Naive B cell (primary cell): ENCODE data around the gene TMEM215. TPM values are rescaled to one million over a fixed set of nuclear protein-coding genes. Genes with fewer than 3 reads are reported as not detected.
A peak's percentile ranks its signal among the peaks of the same experiment; 100 is the strongest.

Experiments
- ATAC-seq, 2 donors: fragments of 150-1000 bp; cut with Tn5 transposase; 2 replicates each; pipeline ENCODE4 v1.10.0; 2021; ENCODE audit warnings: low read depth in 2 of 2, mild to moderate bottlenecking in 2 of 2, moderate library complexity in 2 of 2
- DNase-seq: peaks from one replicate; pipeline ENCODE4 v3.0.0; 2022
- H3K27ac Mint-ChIP-seq, 6 donors: one replicate each; pipeline ENCODE4 v1.8.0; 2020 to 2022; ENCODE audit warnings: mild to moderate bottlenecking in 6 of 6, mixed read lengths in 6 of 6, moderate library complexity in 5 of 6, inconsistent platforms in 2 of 6
- H3K27me3 Mint-ChIP-seq, 3 donors: one replicate each; pipeline ENCODE4 v1.8.0; 2021 to 2022; ENCODE audit warnings: mixed read lengths in 3 of 3, mild to moderate bottlenecking in 1 of 3
- H3K36me3 Mint-ChIP-seq, 2 donors: one replicate each; pipeline ENCODE4 v1.8.0; 2020 to 2022; ENCODE audit warnings: mixed read lengths in 2 of 2, inconsistent platforms in 1 of 2, mild to moderate bottlenecking in 1 of 2
- H3K4me1 Mint-ChIP-seq, 3 donors: one replicate each; pipeline ENCODE4 v1.8.0; 2020 to 2022; ENCODE audit warnings: mixed read lengths in 3 of 3, inconsistent platforms in 1 of 3, mild to moderate bottlenecking in 1 of 3, moderate library complexity in 1 of 3
- H3K4me3 Mint-ChIP-seq, 8 donors: one replicate each; pipeline ENCODE4 v1.8.0; 2020 to 2022; ENCODE audit warnings: mild to moderate bottlenecking in 8 of 8, mixed read lengths in 8 of 8, moderate library complexity in 8 of 8, inconsistent platforms in 2 of 8
- H3K9me3 Mint-ChIP-seq, 7 donors: one replicate each; pipeline ENCODE4 v1.8.0; 2020 to 2022; ENCODE audit warnings: mixed read lengths in 7 of 7, mild to moderate bottlenecking in 5 of 7, inconsistent platforms in 2 of 7, moderate library complexity in 1 of 7
- polyA plus RNA-seq, 6 donors: library from polyadenylated mRNA; unstranded; fragments of 300-500 nt; fragmentation: Illumina TruSeq; gene quantifications; one replicate each; pipeline ENCODE4 v1.2.3, GENCODE V29; 2021; ENCODE audit warnings: low read depth in 6 of 6

TMEM215 gene, protein sequence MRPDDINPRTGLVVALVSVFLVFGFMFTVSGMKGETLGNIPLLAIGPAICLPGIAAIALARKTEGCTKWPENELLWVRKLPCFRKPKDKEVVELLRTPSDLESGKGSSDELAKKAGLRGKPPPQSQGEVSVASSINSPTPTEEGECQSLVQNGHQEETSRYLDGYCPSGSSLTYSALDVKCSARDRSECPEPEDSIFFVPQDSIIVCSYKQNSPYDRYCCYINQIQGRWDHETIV
- polyA plus RNA-seq: not detected

GRCh38 chr9:32783168-32783891 is at the start of gene TMEM215:
Gene TMEM215, plus strand, starts transcription at chr9:32783540. Its CDS starts 644 bp downstream, at chr9:32784184.
- H3K9me3 Mint-ChIP-seq: peaks cover 0 to 4% (median 2%) of the 10 kb centered on the region in 7 donors
- DNase-seq (no peak), ATAC-seq (no peak)
- peak within 1 kb of the TSS in 1 of 8 donors; percentile 62 for H3K4me3 Mint-ChIP-seq
- H3K4me1 Mint-ChIP-seq: no peaks in the 10 kb centered on the region
- H3K27ac Mint-ChIP-seq: no peak within 1 kb of the TSS
- H3K36me3 Mint-ChIP-seq: no peaks in the 10 kb centered on the region
- H3K27me3 Mint-ChIP-seq: peaks cover 34 to 58% (median 56%) of the 10 kb centered on the region in 3 donors

GRCh38 chr9:32735476-32735875 is 47.9 kb upstream of the TMEM215 start:
- DNase-seq (no peak), ATAC-seq (no peak)
- peaks cover 0 to 10% (median 5%) of the 10 kb centered on the region in 3 donors for H3K27me3 Mint-ChIP-seq
- no peak overlapping the region for H3K4me3 Mint-ChIP-seq
- H3K4me1 Mint-ChIP-seq: no peaks in the 10 kb centered on the region
- peaks cover 0 to 7% (median 4%) of the 10 kb centered on the region in 7 donors for H3K9me3 Mint-ChIP-seq
- H3K27ac Mint-ChIP-seq: no peak overlapping the region
- H3K36me3 Mint-ChIP-seq: no peaks in the 10 kb centered on the region

DNA sequence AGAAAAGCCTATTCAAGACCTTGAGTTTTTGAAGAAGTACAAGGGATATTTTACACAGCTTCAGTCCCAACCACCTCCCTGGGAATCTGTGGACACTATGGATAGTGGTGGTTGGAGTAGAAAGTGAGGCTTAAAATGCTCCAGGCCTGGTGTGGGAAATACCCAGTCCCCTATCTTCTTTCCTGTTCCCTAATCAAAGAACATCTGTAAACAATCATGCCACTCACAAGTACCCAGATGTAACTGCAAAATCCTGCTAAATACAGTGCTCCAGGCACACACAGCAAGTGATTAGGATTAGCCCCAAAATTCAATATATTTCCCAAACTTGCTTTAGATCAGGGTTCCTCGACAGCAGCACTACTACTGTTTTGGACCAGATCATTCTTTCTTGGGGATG is 46.0 kb upstream of the TMEM215 start:
- H3K4me1 Mint-ChIP-seq: no peaks in the 10 kb centered on the region
- peaks cover 0 to 15% (median 4%) of the 10 kb centered on the region in 7 donors for H3K9me3 Mint-ChIP-seq
- DNase-seq (no peak), ATAC-seq (no peak)
- H3K27me3 Mint-ChIP-seq: peaks cover 0 to 14% (median 10%) of the 10 kb centered on the region in 3 donors
- H3K36me3 Mint-ChIP-seq: no peaks in the 10 kb centered on the region
- no peak overlapping the region for H3K27ac Mint-ChIP-seq
- H3K4me3 Mint-ChIP-seq: no peak overlapping the region

- ATAC-seq: no peak
- Mint-ChIP-seq H3K9me3 (peaks cover 0 to 28% (median 12%) of the 10 kb centered on the region in 7 donors), H3K4me3 (no peak overlapping the region), H3K36me3 (peaks cover 0 to 10% of the 10 kb centered on the region in 2 donors), H3K4me1 (no peaks in the 10 kb centered on the region), H3K27ac (no peak overlapping the region), H3K27me3 (peaks cover 10 to 14% (median 10%) of the 10 kb centered on the region in 3 donors)
- no peak for DNase-seq
Measured at GRCh38 chr9:32738501-32739172, 44.7 kb upstream of the TMEM215 start.

- Mint-ChIP-seq H3K4me3 (no peak overlapping the region), H3K9me3 (peaks cover 3 to 31% (median 11%) of the 10 kb centered on the region in 7 donors), H3K4me1 (no peaks in the 10 kb centered on the region), H3K27ac (no peak overlapping the region), H3K27me3 (peaks cover 6 to 14% (median 10%) of the 10 kb centered on the region in 3 donors), H3K36me3 (peaks cover 0 to 10% of the 10 kb centered on the region in 2 donors)
- no peak for DNase-seq
- no peak for ATAC-seq
Measured at GRCh38 chr9:32741706-32742105, 41.6 kb upstream of the TMEM215 start.

- H3K4me1 Mint-ChIP-seq: no peaks in the 10 kb centered on the region
- no peak for ATAC-seq
- peaks cover 6 to 14% (median 10%) of the 10 kb centered on the region in 3 donors for H3K27me3 Mint-ChIP-seq
- no peak overlapping the region for H3K4me3 Mint-ChIP-seq
- peaks cover 3 to 31% (median 12%) of the 10 kb centered on the region in 7 donors for H3K9me3 Mint-ChIP-seq
- peaks cover 0 to 10% of the 10 kb centered on the region in 2 donors for H3K36me3 Mint-ChIP-seq
- no peak for DNase-seq
- H3K27ac Mint-ChIP-seq: no peak overlapping the region
Measured at GRCh38 chr9:32742296-32742695, 41.0 kb upstream of the TMEM215 start.

DNA sequence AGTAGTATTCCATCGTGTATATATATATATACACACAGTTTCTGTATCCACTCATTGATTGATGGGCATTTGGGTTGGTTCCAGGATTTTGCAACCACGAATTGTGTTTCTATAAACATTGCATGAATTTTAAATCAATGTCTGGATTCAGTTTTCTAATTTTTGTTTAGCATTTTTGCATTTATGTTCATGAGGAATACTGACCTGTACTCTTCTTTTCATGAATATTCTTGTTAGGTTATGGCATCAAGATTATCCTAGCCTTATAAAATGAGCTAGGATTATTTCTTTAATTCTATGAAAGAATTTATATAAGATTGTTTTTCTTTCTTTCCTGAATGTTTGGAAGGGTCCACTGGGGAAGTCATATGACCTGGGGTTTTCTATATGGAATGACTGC is 35.3 kb upstream of the TMEM215 start:
- ATAC-seq: no peak
- peaks cover 3 to 17% (median 9%) of the 10 kb centered on the region in 7 donors for H3K9me3 Mint-ChIP-seq
- no peak overlapping the region for H3K4me3 Mint-ChIP-seq

GRCh38 chr9:32755730-32756129 is 27.6 kb upstream of the TMEM215 start:
- Mint-ChIP-seq H3K4me1 (no peaks in the 10 kb centered on the region), H3K4me3 (no peak overlapping the region), H3K27me3 (peaks cover 4 to 6% (median 6%) of the 10 kb centered on the region in 3 donors), H3K36me3 (no peaks in the 10 kb centered on the region), H3K27ac (no peak overlapping the region), H3K9me3 (peaks cover 0 to 4% (median 0%) of the 10 kb centered on the region in 7 donors)
- DNase-seq (no peak), ATAC-seq (no peak)

More for the DNA sequence above, 35.3 kb upstream of the TMEM215 start:
- Mint-ChIP-seq H3K27me3 (peaks cover 6 to 13% (median 9%) of the 10 kb centered on the region in 3 donors), H3K4me1 (no peaks in the 10 kb centered on the region), H3K36me3 (peaks cover 0 to 6% of the 10 kb centered on the region in 2 donors), H3K27ac (no peak overlapping the region)
- DNase-seq: no peak

DNA sequence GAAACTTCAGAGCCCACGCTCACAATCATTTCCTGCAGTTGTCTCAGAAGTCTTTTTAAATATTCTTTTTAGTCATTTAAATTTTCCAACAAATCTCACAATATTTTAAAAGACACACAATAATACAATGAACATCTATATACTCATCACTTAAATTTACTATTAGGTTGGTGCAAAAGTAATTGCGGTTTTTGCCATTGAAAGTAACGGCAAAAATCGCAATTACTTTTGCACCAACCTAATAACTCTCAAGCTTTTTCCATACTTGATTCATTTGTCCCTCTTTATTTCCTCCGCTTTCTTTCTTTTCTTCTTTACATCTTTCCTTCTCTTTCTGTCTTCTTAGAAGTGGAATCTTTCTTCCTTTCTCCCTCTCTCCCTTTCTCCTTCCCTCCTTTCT is 19.2 kb upstream of the TMEM215 start:
- H3K27ac Mint-ChIP-seq: no peak overlapping the region
- peaks cover 0 to 11% (median 3%) of the 10 kb centered on the region in 7 donors for H3K9me3 Mint-ChIP-seq
- ATAC-seq (no peak), DNase-seq (no peak)
- peaks cover 14 to 19% (median 15%) of the 10 kb centered on the region in 3 donors for H3K27me3 Mint-ChIP-seq
- H3K4me3 Mint-ChIP-seq: peak overlapping the region in 1 of 8 donors; percentile 15
- no peaks in the 10 kb centered on the region for H3K36me3 Mint-ChIP-seq
- H3K4me1 Mint-ChIP-seq: no peaks in the 10 kb centered on the region

DNA sequence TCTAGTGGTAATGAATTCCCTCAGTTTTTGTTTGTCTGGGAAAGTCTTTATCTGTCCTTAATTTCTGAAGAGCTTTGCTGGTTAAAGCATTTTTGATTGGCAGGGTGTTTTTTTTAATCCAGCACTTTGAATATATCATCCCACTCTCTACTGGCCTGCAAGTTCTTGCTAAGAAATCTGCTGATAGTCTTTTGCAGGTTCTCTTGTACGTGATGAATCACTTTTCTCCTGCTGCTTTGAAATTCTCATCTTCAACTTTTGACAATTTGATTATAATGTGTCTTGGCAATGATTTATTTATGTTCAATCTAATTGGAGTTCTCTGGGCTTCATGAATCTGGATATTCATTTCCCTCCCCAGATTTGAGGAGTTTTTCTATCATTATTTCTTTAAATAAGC is 8.1 kb upstream of the TMEM215 start:
- Mint-ChIP-seq H3K36me3 (peaks cover 0 to 20% of the 10 kb centered on the region in 2 donors), H3K4me3 (no peak overlapping the region), H3K9me3 (peaks cover 12 to 37% (median 29%) of the 10 kb centered on the region in 7 donors), H3K4me1 (no peaks in the 10 kb centered on the region), H3K27me3 (peaks cover 17 to 20% (median 19%) of the 10 kb centered on the region in 3 donors), H3K27ac (no peak overlapping the region)
- no peak for DNase-seq
- no peak for ATAC-seq

GRCh38 chr9:32776201-32776600 is 7.1 kb upstream of the TMEM215 start:
- Mint-ChIP-seq H3K27me3 (peaks cover 24 to 28% (median 26%) of the 10 kb centered on the region in 3 donors), H3K36me3 (peaks cover 0 to 20% of the 10 kb centered on the region in 2 donors)

DNA sequence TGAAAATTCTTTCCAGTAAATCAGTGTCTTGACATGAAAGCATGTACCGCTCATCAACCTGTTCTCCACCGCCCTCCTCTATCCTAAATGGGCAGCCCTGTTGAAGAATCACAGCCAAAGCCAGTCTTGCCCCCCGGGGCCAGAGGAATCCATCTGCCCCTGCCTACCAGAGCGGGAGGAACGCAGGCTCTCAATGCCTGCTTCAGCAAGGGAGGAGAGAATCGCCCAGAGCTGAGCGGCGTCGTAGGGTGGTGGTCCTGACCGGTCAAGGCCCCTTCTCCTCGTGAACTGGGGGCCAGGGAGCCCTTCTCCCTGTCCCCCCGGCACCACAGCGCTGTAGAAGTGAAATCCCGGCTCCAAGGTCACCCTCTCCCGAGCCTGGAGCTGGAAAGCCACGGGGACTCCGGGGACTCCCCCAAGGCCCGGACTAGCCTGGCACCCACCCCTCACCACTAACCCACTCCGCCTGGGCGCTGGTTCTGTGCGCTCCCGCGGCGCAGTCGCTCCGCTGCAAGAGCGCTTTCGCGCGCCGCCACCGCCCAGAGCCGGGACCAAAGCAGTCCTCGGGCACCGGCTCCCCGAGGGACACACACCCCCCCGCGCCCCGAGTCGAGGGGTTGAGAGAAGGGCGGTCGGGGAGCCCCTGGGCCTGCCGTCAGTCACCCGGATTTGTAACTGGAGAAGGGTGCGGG is 718 bp upstream of the TMEM215 start:
- H3K4me3 Mint-ChIP-seq: no peak overlapping the region
- DNase-seq (no peak), ATAC-seq (no peak)
- peaks cover 0 to 7% (median 3%) of the 10 kb centered on the region in 7 donors for H3K9me3 Mint-ChIP-seq
- H3K27ac Mint-ChIP-seq: no peak overlapping the region
- no peaks in the 10 kb centered on the region for H3K36me3 Mint-ChIP-seq
- no peaks in the 10 kb centered on the region for H3K4me1 Mint-ChIP-seq
- peaks cover 37 to 60% (median 58%) of the 10 kb centered on the region in 3 donors for H3K27me3 Mint-ChIP-seq

More at GRCh38 chr9:32776201-32776600, 7.1 kb upstream of the TMEM215 start:
- Mint-ChIP-seq H3K4me1 (no peaks in the 10 kb centered on the region), H3K27ac (no peak overlapping the region), H3K4me3 (no peak overlapping the region), H3K9me3 (peaks cover 12 to 37% (median 29%) of the 10 kb centered on the region in 7 donors)
- ATAC-seq: no peak
- no peak for DNase-seq

- DNase-seq (no peak), ATAC-seq (no peak)
- Mint-ChIP-seq H3K36me3 (no peaks in the 10 kb centered on the region), H3K27me3 (peaks cover 15 to 39% (median 35%) of the 10 kb centered on the region in 3 donors), H3K4me3 (no peak overlapping the region), H3K4me1 (no peaks in the 10 kb centered on the region), H3K9me3 (peaks cover 0 to 5% (median 0%) of the 10 kb centered on the region in 7 donors), H3K27ac (no peak overlapping the region)
Measured at GRCh38 chr9:32787816-32788215, 4.5 kb downstream of the TMEM215 start.
